HepG2 (cell line): ENCODE results near the gene KCTD13. TPM values are rescaled to one million over a fixed set of nuclear protein-coding genes. Genes with fewer than 3 reads are reported as not detected.

Experiments
- ASH2L ChIP-seq: fragments of 300-600, 200-600 bp; sonication (generic); IDR thresholded peaks from 2 replicates; pipeline ENCODE4 v1.7.0; 2017; ENCODE audit warnings: low read depth, mild to moderate bottlenecking, moderate library complexity, mixed read lengths, low read length; ENCODE audit not compliant: insufficient read length
- EEA1 ChIP-seq: sonication (generic); formaldehyde crosslinking; IDR thresholded peaks from 2 replicates; pipeline ENCODE4 v1.5.1; 2020; ENCODE audit warnings: mild to moderate bottlenecking, missing genetic modification reagents, borderline replicate concordance
- JARID2 ChIP-seq: sonication (generic); formaldehyde crosslinking; IDR thresholded peaks from 2 replicates; pipeline ENCODE4 v1.8.1; 2023; ENCODE audit warnings: missing genetic modification reagents, inconsistent platforms; ENCODE audit not compliant: insufficient replicate concordance
- NFYC ChIP-seq: IDR thresholded peaks from 2 replicates; pipeline ENCODE4 v1.6.1; 2016; ENCODE audit warnings: missing genetic modification reagents, missing compliant biosample characterization
- RXRA ChIP-seq: sonication (generic); formaldehyde crosslinking; IDR thresholded peaks from 2 replicates; pipeline ENCODE4 v1.5.1; 2020; ENCODE audit warnings: missing genetic modification reagents
- ZNF12 ChIP-seq: sonication (generic); formaldehyde crosslinking; IDR thresholded peaks from 2 replicates; pipeline ENCODE4 v1.5.0; 2020; ENCODE audit warnings: missing genetic modification reagents
- polyA plus RNA-seq, 8 experiments: library from polyadenylated mRNA; depleted of rRNA in 3 of 8; stranded (reverse) in 7 of 8; unstranded in 1 of 8; fragments of >200 nt; fragmentation: Illumina TruSeq in 4 of 8; extraction: Trizol in 4 of 8; gene quantifications; 2 replicates each; pipeline versions ENCODE4 v1.2.1 to v1.2.3, GENCODE V29; 2011 to 2016; ENCODE audit warnings: low read depth in 4 of 8, missing spikeins in 1 of 8, mixed read lengths in 1 of 8; ENCODE audit not compliant: insufficient read depth in 1 of 8
- total RNA-seq, 5 experiments: library from RNA; depleted of rRNA; stranded (reverse); fragments of >200 nt; fragmentation: Illumina TruSeq; extraction: Trizol; gene quantifications; 2 replicates each; pipeline ENCODE4 v1.2.3, GENCODE V29; 2016; ENCODE audit warnings: low read depth in 1 of 5
- TF ChIP-seq, protein P1 (sequence below): sonication (generic); formaldehyde crosslinking; conservative IDR thresholded peaks from 2 replicates; pipeline ENCODE4 v1.4.0; 2020; ENCODE audit warnings: mild to moderate bottlenecking, missing genetic modification reagents, moderate library complexity
- TF ChIP-seq, protein P2 (sequence below): IDR thresholded peaks from 2 replicates; pipeline ENCODE4 v1.6.1; 2016; ENCODE audit warnings: control low read depth
- TF ChIP-seq, protein P3 (sequence below): sonication (generic); formaldehyde crosslinking; IDR thresholded peaks from 2 replicates; pipeline ENCODE4 v1.4.0; 2020; ENCODE audit warnings: missing genetic modification reagents, borderline replicate concordance
- TF ChIP-seq, protein P4 (sequence below): fragments of 450-650 bp; IDR thresholded peaks from 2 replicates; pipeline ENCODE4 v1.6.1; 2017; ENCODE audit warnings: mild to moderate bottlenecking
- TF ChIP-seq, protein P5 (sequence below): sonication (generic); formaldehyde crosslinking; IDR thresholded peaks from 2 replicates; pipeline ENCODE4 v1.4.0; 2020; ENCODE audit warnings: mild to moderate bottlenecking, missing genetic modification reagents, borderline replicate concordance
- TF ChIP-seq, protein P6 (sequence below): IDR thresholded peaks from 2 replicates; pipeline ENCODE4 v1.6.1; 2016; ENCODE audit warnings: mild to moderate bottlenecking, missing biosample characterization, missing genetic modification reagents

The KCTD13 gene
- total and polyA plus RNA-seq, 2 of the 13 experiments (the other 11 are each of a cell fraction or from before 2014, with no cell fraction given), result 6.3 to 14.7 TPM

DNA sequence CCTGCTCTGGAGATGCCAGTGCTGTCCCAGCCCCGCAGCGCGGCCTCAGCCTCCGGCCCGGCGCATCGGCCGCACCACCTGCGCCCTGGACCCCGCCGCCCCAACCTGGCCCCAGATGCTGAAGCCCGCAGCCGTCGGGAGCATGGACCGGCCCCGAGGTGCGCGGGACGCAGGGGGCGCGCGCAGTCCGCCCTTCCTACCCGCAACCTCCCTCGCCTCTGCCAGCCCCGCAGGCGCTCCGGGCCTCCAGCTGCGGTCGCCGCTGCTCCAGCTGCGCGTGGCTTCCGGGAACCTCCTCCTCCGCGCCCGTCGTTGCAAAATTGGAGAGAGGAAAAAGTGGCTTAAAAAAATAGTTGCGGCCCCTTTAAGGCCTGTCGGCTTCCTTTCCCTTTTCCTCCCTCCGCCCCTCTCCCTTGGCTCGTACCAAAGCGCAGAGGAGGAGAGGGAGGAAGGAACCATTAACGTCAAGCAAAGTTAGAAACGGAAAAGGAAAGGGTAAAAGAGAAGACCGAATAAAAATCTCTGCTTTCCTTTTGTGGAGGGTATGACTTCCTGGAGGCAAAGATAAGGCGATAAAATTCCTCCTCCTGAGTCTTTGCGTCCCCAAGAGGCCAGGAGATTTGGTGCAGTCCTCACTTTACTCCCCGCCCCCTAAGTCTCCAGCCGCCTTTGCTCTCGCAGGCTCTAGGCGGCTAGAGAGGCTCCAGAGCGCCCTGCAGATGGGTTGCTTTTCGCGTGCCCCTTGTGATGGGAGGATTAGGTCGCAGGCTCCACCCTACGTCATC lies 63.0 kb downstream of the KCTD13 start, which contains the start of gene CDIPT (continued):
- TF ChIP-seq, protein P1, sequence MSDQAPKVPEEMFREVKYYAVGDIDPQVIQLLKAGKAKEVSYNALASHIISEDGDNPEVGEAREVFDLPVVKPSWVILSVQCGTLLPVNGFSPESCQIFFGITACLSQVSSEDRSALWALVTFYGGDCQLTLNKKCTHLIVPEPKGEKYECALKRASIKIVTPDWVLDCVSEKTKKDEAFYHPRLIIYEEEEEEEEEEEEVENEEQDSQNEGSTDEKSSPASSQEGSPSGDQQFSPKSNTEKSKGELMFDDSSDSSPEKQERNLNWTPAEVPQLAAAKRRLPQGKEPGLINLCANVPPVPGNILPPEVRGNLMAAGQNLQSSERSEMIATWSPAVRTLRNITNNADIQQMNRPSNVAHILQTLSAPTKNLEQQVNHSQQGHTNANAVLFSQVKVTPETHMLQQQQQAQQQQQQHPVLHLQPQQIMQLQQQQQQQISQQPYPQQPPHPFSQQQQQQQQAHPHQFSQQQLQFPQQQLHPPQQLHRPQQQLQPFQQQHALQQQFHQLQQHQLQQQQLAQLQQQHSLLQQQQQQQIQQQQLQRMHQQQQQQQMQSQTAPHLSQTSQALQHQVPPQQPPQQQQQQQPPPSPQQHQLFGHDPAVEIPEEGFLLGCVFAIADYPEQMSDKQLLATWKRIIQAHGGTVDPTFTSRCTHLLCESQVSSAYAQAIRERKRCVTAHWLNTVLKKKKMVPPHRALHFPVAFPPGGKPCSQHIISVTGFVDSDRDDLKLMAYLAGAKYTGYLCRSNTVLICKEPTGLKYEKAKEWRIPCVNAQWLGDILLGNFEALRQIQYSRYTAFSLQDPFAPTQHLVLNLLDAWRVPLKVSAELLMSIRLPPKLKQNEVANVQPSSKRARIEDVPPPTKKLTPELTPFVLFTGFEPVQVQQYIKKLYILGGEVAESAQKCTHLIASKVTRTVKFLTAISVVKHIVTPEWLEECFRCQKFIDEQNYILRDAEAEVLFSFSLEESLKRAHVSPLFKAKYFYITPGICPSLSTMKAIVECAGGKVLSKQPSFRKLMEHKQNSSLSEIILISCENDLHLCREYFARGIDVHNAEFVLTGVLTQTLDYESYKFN (CRISPR knock-in tag), result peak; percentile 43; the same call in 1 of the 2 replicates
- peak; percentile 42; the same call in 1 of the 2 replicates for TF ChIP-seq NFYC (CRISPR knock-in tag)
- TF ChIP-seq, protein P2, sequence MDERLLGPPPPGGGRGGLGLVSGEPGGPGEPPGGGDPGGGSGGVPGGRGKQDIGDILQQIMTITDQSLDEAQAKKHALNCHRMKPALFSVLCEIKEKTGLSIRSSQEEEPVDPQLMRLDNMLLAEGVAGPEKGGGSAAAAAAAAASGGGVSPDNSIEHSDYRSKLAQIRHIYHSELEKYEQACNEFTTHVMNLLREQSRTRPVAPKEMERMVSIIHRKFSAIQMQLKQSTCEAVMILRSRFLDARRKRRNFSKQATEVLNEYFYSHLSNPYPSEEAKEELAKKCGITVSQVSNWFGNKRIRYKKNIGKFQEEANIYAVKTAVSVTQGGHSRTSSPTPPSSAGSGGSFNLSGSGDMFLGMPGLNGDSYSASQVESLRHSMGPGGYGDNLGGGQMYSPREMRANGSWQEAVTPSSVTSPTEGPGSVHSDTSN (CRISPR knock-in tag), result no peak
- TF ChIP-seq, protein P3, sequence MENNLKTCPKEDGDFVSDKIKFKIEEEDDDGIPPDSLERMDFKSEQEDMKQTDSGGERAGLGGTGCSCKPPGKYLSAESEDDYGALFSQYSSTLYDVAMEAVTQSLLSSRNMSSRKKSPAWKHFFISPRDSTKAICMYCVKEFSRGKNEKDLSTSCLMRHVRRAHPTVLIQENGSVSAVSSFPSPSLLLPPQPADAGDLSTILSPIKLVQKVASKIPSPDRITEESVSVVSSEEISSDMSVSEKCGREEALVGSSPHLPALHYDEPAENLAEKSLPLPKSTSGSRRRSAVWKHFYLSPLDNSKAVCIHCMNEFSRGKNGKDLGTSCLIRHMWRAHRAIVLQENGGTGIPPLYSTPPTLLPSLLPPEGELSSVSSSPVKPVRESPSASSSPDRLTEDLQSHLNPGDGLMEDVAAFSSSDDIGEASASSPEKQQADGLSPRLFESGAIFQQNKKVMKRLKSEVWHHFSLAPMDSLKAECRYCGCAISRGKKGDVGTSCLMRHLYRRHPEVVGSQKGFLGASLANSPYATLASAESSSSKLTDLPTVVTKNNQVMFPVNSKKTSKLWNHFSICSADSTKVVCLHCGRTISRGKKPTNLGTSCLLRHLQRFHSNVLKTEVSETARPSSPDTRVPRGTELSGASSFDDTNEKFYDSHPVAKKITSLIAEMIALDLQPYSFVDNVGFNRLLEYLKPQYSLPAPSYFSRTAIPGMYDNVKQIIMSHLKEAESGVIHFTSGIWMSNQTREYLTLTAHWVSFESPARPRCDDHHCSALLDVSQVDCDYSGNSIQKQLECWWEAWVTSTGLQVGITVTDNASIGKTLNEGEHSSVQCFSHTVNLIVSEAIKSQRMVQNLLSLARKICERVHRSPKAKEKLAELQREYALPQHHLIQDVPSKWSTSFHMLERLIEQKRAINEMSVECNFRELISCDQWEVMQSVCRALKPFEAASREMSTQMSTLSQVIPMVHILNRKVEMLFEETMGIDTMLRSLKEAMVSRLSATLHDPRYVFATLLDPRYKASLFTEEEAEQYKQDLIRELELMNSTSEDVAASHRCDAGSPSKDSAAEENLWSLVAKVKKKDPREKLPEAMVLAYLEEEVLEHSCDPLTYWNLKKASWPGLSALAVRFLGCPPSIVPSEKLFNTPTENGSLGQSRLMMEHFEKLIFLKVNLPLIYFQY (CRISPR knock-in tag), result peak; percentile 71
- peak; percentile 98 for TF ChIP-seq EEA1
- TF ChIP-seq, protein P4, sequence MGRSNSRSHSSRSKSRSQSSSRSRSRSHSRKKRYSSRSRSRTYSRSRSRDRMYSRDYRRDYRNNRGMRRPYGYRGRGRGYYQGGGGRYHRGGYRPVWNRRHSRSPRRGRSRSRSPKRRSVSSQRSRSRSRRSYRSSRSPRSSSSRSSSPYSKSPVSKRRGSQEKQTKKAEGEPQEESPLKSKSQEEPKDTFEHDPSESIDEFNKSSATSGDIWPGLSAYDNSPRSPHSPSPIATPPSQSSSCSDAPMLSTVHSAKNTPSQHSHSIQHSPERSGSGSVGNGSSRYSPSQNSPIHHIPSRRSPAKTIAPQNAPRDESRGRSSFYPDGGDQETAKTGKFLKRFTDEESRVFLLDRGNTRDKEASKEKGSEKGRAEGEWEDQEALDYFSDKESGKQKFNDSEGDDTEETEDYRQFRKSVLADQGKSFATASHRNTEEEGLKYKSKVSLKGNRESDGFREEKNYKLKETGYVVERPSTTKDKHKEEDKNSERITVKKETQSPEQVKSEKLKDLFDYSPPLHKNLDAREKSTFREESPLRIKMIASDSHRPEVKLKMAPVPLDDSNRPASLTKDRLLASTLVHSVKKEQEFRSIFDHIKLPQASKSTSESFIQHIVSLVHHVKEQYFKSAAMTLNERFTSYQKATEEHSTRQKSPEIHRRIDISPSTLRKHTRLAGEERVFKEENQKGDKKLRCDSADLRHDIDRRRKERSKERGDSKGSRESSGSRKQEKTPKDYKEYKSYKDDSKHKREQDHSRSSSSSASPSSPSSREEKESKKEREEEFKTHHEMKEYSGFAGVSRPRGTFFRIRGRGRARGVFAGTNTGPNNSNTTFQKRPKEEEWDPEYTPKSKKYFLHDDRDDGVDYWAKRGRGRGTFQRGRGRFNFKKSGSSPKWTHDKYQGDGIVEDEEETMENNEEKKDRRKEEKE, result no peak
- TF ChIP-seq, protein P5, sequence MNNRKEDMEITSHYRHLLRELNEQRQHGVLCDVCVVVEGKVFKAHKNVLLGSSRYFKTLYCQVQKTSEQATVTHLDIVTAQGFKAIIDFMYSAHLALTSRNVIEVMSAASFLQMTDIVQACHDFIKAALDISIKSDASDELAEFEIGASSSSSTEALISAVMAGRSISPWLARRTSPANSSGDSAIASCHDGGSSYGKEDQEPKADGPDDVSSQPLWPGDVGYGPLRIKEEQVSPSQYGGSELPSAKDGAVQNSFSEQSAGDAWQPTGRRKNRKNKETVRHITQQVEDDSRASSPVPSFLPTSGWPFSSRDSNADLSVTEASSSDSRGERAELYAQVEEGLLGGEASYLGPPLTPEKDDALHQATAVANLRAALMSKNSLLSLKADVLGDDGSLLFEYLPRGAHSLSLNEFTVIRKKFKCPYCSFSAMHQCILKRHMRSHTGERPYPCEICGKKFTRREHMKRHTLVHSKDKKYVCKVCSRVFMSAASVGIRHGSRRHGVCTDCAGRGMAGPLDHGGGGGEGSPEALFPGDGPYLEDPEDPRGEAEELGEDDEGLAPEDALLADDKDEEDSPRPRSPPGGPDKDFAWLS (CRISPR knock-in tag), result no peak
- TF ChIP-seq ZNF12 (CRISPR knock-in tag), result 0 out of 2 replicates have a peak, but pooled peaks have one; percentile 23
- peak; percentile 94 for TF ChIP-seq JARID2 (CRISPR knock-in tag)
- TF ChIP-seq, protein P6, sequence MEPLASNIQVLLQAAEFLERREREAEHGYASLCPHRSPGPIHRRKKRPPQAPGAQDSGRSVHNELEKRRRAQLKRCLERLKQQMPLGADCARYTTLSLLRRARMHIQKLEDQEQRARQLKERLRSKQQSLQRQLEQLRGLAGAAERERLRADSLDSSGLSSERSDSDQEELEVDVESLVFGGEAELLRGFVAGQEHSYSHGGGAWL (CRISPR knock-in tag), result peak; percentile 88
- TF ChIP-seq ASH2L, result peak; percentile 74
- peak; percentile 96; the same call in 1 of the 2 replicates for TF ChIP-seq RXRA (CRISPR knock-in tag)
